HL-60 (cell line): ENCODE measurements around the gene PRDX3.

Source experiments
- DNase-seq, 2 experiments: peaks; one replicate each; pipeline ENCODE4 v3.0.0-alpha.2; 2010 to 2020; ENCODE audit warnings: low read depth in 1 of 2, low spot score in 1 of 2
- H3K27ac ChIP-seq: fragments of 250-450 bp; sonication (Bioruptor Pico); replicated peaks from 2 replicates; pipeline ENCODE4 v1.5.1; 2020; ENCODE audit warnings: mild to moderate bottlenecking, moderate library complexity
- H3K27me3 ChIP-seq: fragments of 250-450 bp; sonication (Bioruptor Pico); 2 replicates; pipeline ENCODE4 v1.5.1; 2021; ENCODE audit warnings: mild to moderate bottlenecking, moderate library complexity; ENCODE audit not compliant: insufficient read depth, poor library complexity, severe bottlenecking
- H3K4me3 ChIP-seq: replicated peaks from 2 replicates; pipeline ENCODE4 v1.5.1; 2011; ENCODE audit warnings: mild to moderate bottlenecking, control low read depth, low read length; ENCODE audit not compliant: insufficient read depth
- GABPA ChIP-seq: IDR thresholded peaks from 2 replicates; pipeline ENCODE4 v1.6.1; 2012; ENCODE audit warnings: low read depth
- POLR2AphosphoS5 ChIP-seq: IDR thresholded peaks from 2 replicates; pipeline ENCODE4 v1.6.1; 2012; ENCODE audit warnings: low read depth
- SPI1 ChIP-seq: IDR thresholded peaks from 2 replicates; pipeline ENCODE4 v1.6.1; 2012; ENCODE audit warnings: low read depth, mild to moderate bottlenecking, borderline replicate concordance
- TF ChIP-seq, protein P1 (sequence below): IDR thresholded peaks from one replicate; pipeline ENCODE4 v1.5.1; 2011; ENCODE audit warnings: low read length, control low read depth, inconsistent platforms; ENCODE audit not compliant: insufficient read depth
- TF ChIP-seq, protein P2 (sequence below): IDR thresholded peaks from 2 replicates; pipeline ENCODE4 v1.6.1; 2012; ENCODE audit warnings: low read depth; ENCODE audit not compliant: insufficient replicate concordance

Gene PRDX3

DNA sequence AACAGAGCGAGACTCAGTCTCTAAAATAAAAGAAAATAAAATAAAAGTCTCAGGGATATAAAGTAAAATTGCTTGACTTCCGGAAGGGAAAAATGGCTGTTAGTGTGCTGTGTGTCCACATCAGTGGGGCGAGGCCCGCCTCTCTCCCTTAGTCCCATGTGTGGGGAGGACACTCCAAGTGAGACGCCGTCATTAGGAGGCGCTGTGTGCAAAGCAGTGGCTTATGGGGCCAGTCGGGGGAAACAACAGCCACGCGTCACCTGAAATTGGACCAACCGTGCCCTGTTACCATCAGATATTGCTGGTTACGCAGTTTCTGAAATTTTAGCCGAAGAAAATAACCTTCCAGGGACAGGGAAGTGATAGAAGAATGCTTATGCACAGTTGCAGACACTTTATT is 28.9 kb downstream of the PRDX3 start:
- DNase-seq: no peak
- Histone ChIP-seq H3K27me3 (no peaks in the 10 kb centered on the region), H3K27ac (no peak overlapping the region), H3K4me3 (no peak overlapping the region)
- TF ChIP-seq SPI1 (no peak), GABPA (no peak), POLR2AphosphoS5 (no peak)
- TF ChIP-seq, protein P1, sequence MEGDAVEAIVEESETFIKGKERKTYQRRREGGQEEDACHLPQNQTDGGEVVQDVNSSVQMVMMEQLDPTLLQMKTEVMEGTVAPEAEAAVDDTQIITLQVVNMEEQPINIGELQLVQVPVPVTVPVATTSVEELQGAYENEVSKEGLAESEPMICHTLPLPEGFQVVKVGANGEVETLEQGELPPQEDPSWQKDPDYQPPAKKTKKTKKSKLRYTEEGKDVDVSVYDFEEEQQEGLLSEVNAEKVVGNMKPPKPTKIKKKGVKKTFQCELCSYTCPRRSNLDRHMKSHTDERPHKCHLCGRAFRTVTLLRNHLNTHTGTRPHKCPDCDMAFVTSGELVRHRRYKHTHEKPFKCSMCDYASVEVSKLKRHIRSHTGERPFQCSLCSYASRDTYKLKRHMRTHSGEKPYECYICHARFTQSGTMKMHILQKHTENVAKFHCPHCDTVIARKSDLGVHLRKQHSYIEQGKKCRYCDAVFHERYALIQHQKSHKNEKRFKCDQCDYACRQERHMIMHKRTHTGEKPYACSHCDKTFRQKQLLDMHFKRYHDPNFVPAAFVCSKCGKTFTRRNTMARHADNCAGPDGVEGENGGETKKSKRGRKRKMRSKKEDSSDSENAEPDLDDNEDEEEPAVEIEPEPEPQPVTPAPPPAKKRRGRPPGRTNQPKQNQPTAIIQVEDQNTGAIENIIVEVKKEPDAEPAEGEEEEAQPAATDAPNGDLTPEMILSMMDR: no peak
- TF ChIP-seq, protein P2, sequence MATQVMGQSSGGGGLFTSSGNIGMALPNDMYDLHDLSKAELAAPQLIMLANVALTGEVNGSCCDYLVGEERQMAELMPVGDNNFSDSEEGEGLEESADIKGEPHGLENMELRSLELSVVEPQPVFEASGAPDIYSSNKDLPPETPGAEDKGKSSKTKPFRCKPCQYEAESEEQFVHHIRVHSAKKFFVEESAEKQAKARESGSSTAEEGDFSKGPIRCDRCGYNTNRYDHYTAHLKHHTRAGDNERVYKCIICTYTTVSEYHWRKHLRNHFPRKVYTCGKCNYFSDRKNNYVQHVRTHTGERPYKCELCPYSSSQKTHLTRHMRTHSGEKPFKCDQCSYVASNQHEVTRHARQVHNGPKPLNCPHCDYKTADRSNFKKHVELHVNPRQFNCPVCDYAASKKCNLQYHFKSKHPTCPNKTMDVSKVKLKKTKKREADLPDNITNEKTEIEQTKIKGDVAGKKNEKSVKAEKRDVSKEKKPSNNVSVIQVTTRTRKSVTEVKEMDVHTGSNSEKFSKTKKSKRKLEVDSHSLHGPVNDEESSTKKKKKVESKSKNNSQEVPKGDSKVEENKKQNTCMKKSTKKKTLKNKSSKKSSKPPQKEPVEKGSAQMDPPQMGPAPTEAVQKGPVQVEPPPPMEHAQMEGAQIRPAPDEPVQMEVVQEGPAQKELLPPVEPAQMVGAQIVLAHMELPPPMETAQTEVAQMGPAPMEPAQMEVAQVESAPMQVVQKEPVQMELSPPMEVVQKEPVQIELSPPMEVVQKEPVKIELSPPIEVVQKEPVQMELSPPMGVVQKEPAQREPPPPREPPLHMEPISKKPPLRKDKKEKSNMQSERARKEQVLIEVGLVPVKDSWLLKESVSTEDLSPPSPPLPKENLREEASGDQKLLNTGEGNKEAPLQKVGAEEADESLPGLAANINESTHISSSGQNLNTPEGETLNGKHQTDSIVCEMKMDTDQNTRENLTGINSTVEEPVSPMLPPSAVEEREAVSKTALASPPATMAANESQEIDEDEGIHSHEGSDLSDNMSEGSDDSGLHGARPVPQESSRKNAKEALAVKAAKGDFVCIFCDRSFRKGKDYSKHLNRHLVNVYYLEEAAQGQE: no peak

DNA sequence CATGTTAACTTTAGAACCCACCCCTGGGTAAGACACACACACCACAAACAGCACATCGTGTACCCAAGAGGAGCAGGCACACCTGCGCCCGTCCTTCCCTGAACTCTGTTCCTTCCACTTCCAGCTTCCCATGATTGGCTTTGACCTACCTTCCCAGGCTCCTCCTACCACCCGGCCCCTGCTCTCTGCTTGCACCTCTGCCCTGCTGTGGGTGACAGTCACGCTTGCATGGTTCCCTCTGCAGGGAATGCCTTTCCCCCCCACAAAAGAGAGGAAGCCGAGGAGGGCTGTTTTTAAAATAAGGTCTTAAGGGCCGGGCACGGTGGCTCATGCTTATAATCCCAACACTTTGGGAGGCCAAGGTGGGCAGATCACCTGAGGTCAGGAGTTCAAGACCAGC is 29.5 kb downstream of the PRDX3 start:
- H3K27me3 ChIP-seq: no peaks in the 10 kb centered on the region
- TF ChIP-seq POLR2AphosphoS5 (no peak), GABPA (no peak), SPI1 (no peak)
- TF ChIP-seq, protein P1: no peak
- TF ChIP-seq, protein P2: no peak
- no peak overlapping the region for H3K27ac ChIP-seq
- no peak for DNase-seq
- no peak overlapping the region for H3K4me3 ChIP-seq

DNA sequence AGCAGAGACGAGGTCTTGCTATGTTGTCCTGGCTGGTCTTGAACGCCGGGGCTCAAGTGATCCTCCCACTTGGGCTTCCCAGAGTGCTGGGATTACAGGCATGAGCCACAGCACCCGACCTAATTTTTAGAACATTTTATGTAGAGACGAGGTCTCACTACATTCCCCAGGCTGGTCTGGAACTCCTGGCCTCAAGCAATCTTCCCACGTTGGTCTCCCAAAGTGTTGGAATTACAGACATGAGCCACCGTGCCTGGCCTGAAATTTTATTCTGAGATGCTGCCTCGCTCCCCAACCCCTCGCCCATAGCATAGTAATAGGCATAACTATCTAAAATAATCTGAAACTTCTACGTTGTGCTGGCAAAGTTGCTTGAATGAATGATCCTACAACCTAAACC is 35.0 kb downstream of the PRDX3 start:
- Histone ChIP-seq H3K4me3 (no peak overlapping the region), H3K27ac (no peak overlapping the region), H3K27me3 (no peaks in the 10 kb centered on the region)
- no peak for DNase-seq
- TF ChIP-seq, protein P2: no peak
- no peak for TF ChIP-seq POLR2AphosphoS5
- no peak for TF ChIP-seq GABPA
- no peak for TF ChIP-seq SPI1
- TF ChIP-seq, protein P1: no peak
